ENCODE results near the gene ERBB2. TPM values are rescaled to one million over a fixed set of nuclear protein-coding genes. Genes with fewer than 3 reads are reported as not detected.

The ERBB2 gene
- total and polyA plus RNA-seq, 2 of the 13 experiments (the other 11 are each of a cell fraction or from before 2014, with no cell fraction given), result 57.7 to 64.1 TPM

- Histone ChIP-seq H3K4me2 (ENCODE audit: low read depth, low read length) (peak overlapping the region; percentile 94), H3K9ac (ENCODE audit: insufficient read depth, low read depth, low read length) (peak overlapping the region; percentile 83), H3K27ac (ENCODE audit: extremely low read length, insufficient read depth, low read length) (peak overlapping the region; percentile 88), H3K4me1 (ENCODE audit: insufficient read depth, low read length) (peaks cover 26% of the 10 kb centered on the region), H3K27me3 (ENCODE audit: control insufficient read depth in 1 of 2, insufficient read depth in 2 of 2, low read length in 2 of 2) (no peaks in the 10 kb centered on the region; a peak in 1 of 5 replicates), H3K36me3 (replicated peaks in 1 of 2; ENCODE audit: control insufficient read depth in 1 of 2, insufficient read depth in 2 of 2, low read length in 2 of 2) (peaks cover 0 to 2% of the 10 kb centered on the region in 2 experiments; a peak in 2 of 5 replicates), H3K4me3 (replicated peaks in 1 of 3; ENCODE audit: insufficient read depth in 1 of 3, low read depth in 2 of 3, low read length in 3 of 3) (peak overlapping the region; percentile 72 to 76 (median 74)), H2AFZ (ENCODE audit: low read length) (peak overlapping the region; percentile 17), H3K79me2 (ENCODE audit: insufficient read depth, low read length) (no peaks in the 10 kb centered on the region), H4K20me1 (ENCODE audit: insufficient read depth, low read length) (no peaks in the 10 kb centered on the region), H3K9me3 (ENCODE audit: low read length) (no peaks in the 10 kb centered on the region)
- no peak for DNase-seq (ENCODE audit: low spot score)
- ChIA-PET POLR2A (interaction anchor here (1.0 to 4.9 kb wide), 11 partner anchors 9 to 487 kb away, joined by 3 to 118 read pairs (median 25); partner anchors contain the start of genes ERBB2, MIEN1, PNMT and RPL19), CTCF (ENCODE audit: low intra/inter-chr PET ratio, low total read pairs) (no interaction called here)
- BruUV-seq (replicated peaks), result TSS peak; percentile 84
- intact Hi-C loops (cut with micrococcal nuclease; ENCODE audit: unreplicated experiment), result loop anchor here (1.0 kb wide), 1 partner anchor 8 kb away; no protein-coding TSS in a partner anchor
- FAIRE-seq, result peak; percentile 43
- peak; percentile 6 for ATAC-seq
- 2% methylated on average over 6 of the region's 6 CpGs for WGBS (ENCODE audit: low lambda C conversion rate)
- in situ Hi-C loops (cut with HindIII; ENCODE audit: extremely low pct_ligation_motif_present, low pct_unique_long_range_greater_than_20kb), result no loop called here
- peak; percentile 68; the same call in 1 of the 2 replicates for TF ChIP-seq TBX3 (IDR thresholded peaks at IDR 0.05; ENCODE audit: borderline replicate concordance)
- TF ChIP-seq ZBTB1 (CRISPR knock-in tag; IDR thresholded peaks at IDR 0.05; ENCODE audit: borderline replicate concordance), result no peak
- peak; percentile 51; the same call in 1 of the 2 replicates for TF ChIP-seq MED1 (CRISPR knock-in tag; IDR thresholded peaks at IDR 0.05)
- TF ChIP-seq FOXP4 (CRISPR knock-in tag; IDR thresholded peaks at IDR 0.05), result 0 out of 2 replicates have a peak, but pooled peaks have one; percentile 15
- TF ChIP-seq ZFP1 (CRISPR knock-in tag; IDR thresholded peaks at IDR 0.05), result 0 out of 2 replicates have a peak, but pooled peaks have one; percentile 21
- TF ChIP-seq PHF5A (CRISPR knock-in tag; IDR thresholded peaks at IDR 0.05; ENCODE audit: low read depth, unreplicated experiment), result peak; percentile 35
- no peak for TF ChIP-seq MAX (IDR thresholded peaks at IDR 0.05)
- TF ChIP-seq PHB2 (IDR thresholded peaks at IDR 0.05; ENCODE audit: partially characterized antibody), result no peak
- TF ChIP-seq MEIS2 (CRISPR knock-in tag; IDR thresholded peaks at IDR 0.05), result peak; percentile 89; the same call in 1 of the 2 replicates
- TF ChIP-seq MXD1 (CRISPR knock-in tag; IDR thresholded peaks at IDR 0.05), result no peak
- TF ChIP-seq MEIS1 (CRISPR knock-in tag; IDR thresholded peaks at IDR 0.05; ENCODE audit: borderline replicate concordance), result peak; percentile 3; the same call in 1 of the 2 replicates
- TF ChIP-seq MTA1 (CRISPR knock-in tag; IDR thresholded peaks at IDR 0.05; ENCODE audit: borderline replicate concordance), result no peak; the same call in 1 of the 2 replicates
- 0 out of 2 replicates have a peak, but pooled peaks have one; percentile 48 for TF ChIP-seq HOXD1 (CRISPR knock-in tag; IDR thresholded peaks at IDR 0.05)
- no peak for TF ChIP-seq RELA (CRISPR knock-in tag; IDR thresholded peaks at IDR 0.05)
- no peak for TF ChIP-seq TFDP1 (CRISPR knock-in tag; IDR thresholded peaks at IDR 0.05; ENCODE audit: borderline replicate concordance)
- 0 out of 2 replicates have a peak, but pooled peaks have one; percentile 47 for TF ChIP-seq CBFB (CRISPR knock-in tag; IDR thresholded peaks at IDR 0.05)
- TF ChIP-seq REST (IDR thresholded peaks at IDR 0.05; ENCODE audit: borderline replicate concordance in 1 of 2, low read depth in 1 of 2, low read length in 2 of 2), result no peak
These were observed 12.7 kb upstream of the ERBB2 start for GRCh38 chr17:39687101-39687545.
